GM12878 (cell line): ENCODE measurements around the gene HMOX2. TPM values are rescaled to one million over a fixed set of nuclear protein-coding genes. Genes with fewer than 3 reads are reported as not detected.
A peak's percentile ranks its signal among the peaks of the same experiment; 100 is the strongest.

ENCODE experiments used
- ATAC-seq: fragments of 200-7000 bp; cut with Tn5 transposase; 3 replicates; pipeline ENCODE4 v1.9.1; 2020; ENCODE audit warnings: mild to moderate bottlenecking, moderate library complexity
- BruUV-seq: library from RNA; stranded (reverse); fragments of 400-500 nt; replicated peaks from 2 replicates; lab custom pipeline; 2021; lab: Mats Ljungman, UMichigan
- CTCF ChIA-PET: fragments of 300-600 bp; sonication (Branson Sonifier 250); formaldehyde crosslinking; extraction: SDS; loops from one replicate; lab custom pipeline; 2021; ENCODE audit warnings: inconsistent platforms; lab: Yijun Ruan, JAX
- POLR2A ChIA-PET: fragments of 350-600 bp; formaldehyde crosslinking; extraction: SDS; loops from one replicate; lab custom pipeline; 2021; ENCODE audit warnings: inconsistent platforms; lab: Charles Lee
- RAD21 ChIA-PET: fragments of 300-600 bp; sonication (Branson Sonifier 250); formaldehyde crosslinking; loops from one replicate; lab custom pipeline; 2023; ENCODE audit warnings: antibody characterized with exemption; ENCODE audit not compliant: unreplicated experiment; lab: Charles Lee
- SMC1A ChIA-PET: fragments of 300-600 bp; sonication (Branson Sonifier 250); formaldehyde crosslinking; loops from one replicate; lab custom pipeline; 2023; ENCODE audit not compliant: unreplicated experiment, uncharacterized antibody; lab: Charles Lee
- DNase-seq: peaks from one replicate; pipeline ENCODE4 v3.0.0-alpha.2; 2011; ENCODE audit warnings: low read depth, low spot score
- FAIRE-seq: peaks from 3 replicates; lab custom pipeline; 2011; peaks lifted over from hg19 to GRCh38; lab: Jason Lieb, UNC
- H2AFZ ChIP-seq: 2 replicates; pipeline ENCODE4 v1.6.0; 2011; ENCODE audit warnings: low read depth, low read length, control low read depth; ENCODE audit not compliant: control insufficient read depth
- H3K27ac ChIP-seq: 2 replicates; pipeline ENCODE4 v1.5.1; 2011; ENCODE audit warnings: control low read depth; ENCODE audit not compliant: control insufficient read depth, insufficient read depth
- H3K27me3 ChIP-seq, 2 experiments: replicated peaks in 1 of 2; 2 replicates each; pipeline versions ENCODE4 v1.6.0 to v1.6.1; 2011; ENCODE audit warnings: low read length in 1 of 2; ENCODE audit not compliant: control insufficient read depth in 2 of 2, insufficient read depth in 2 of 2
- H3K36me3 ChIP-seq, 2 experiments: 2 replicates each; pipeline ENCODE4 v1.5.1; 2011; ENCODE audit warnings: low read length in 1 of 2; ENCODE audit not compliant: control insufficient read depth in 2 of 2, insufficient read depth in 2 of 2
- H3K4me1 ChIP-seq: 2 replicates; pipeline ENCODE4 v1.6.1; 2011; ENCODE audit warnings: mild to moderate bottlenecking, low read length, moderate library complexity, mixed read lengths; ENCODE audit not compliant: control insufficient read depth, insufficient read depth
- H3K4me2 ChIP-seq: 2 replicates; pipeline ENCODE4 v1.6.0; 2011; ENCODE audit warnings: control low read depth; ENCODE audit not compliant: control insufficient read depth, insufficient read depth
- H3K4me3 ChIP-seq: fragments of 200-600 bp; sonication (generic); 2 replicates; pipeline ENCODE4 v1.5.1; 2016
- H3K79me2 ChIP-seq: 2 replicates; pipeline ENCODE4 v1.6.0; 2011; ENCODE audit warnings: low read length; ENCODE audit not compliant: control insufficient read depth, insufficient read depth
- H3K9ac ChIP-seq: 2 replicates; pipeline ENCODE4 v1.8.0; 2011; ENCODE audit warnings: low read length, control low read depth, mixed read lengths; ENCODE audit not compliant: control insufficient read depth, insufficient read depth
- H3K9me3 ChIP-seq: replicated peaks from 3 replicates; pipeline ENCODE4 v1.5.1; 2011; ENCODE audit warnings: mild to moderate bottlenecking, low read length; ENCODE audit not compliant: control insufficient read depth, insufficient read depth
- H4K20me1 ChIP-seq: 2 replicates; pipeline ENCODE4 v1.6.0; 2011; ENCODE audit not compliant: control insufficient read depth, insufficient read depth
- BACH1 ChIP-seq: fragments of 450-650 bp; IDR thresholded peaks from 2 replicates; pipeline ENCODE4 v1.6.1; 2017; ENCODE audit warnings: mild to moderate bottlenecking, borderline replicate concordance
- BMI1 ChIP-seq: fragments of 450-650 bp; IDR thresholded peaks from 2 replicates; pipeline ENCODE4 v1.6.1; 2016; ENCODE audit warnings: mild to moderate bottlenecking, moderate library complexity, borderline replicate concordance
- NFYB ChIP-seq: IDR thresholded peaks from 2 replicates; pipeline ENCODE4 v1.6.1; 2011; ENCODE audit warnings: low read depth, mild to moderate bottlenecking, low read length, improper control_type of control experiment, moderate library complexity; ENCODE audit not compliant: insufficient read depth
- ZZZ3 ChIP-seq: IDR thresholded peaks from 2 replicates; pipeline ENCODE4 v1.6.1; 2011; ENCODE audit warnings: low read depth; ENCODE audit not compliant: control insufficient read depth, insufficient read length
- WGBS: methylation state at CpG from one replicate; pipeline ENCODE4 v1.1.6; 2016; ENCODE audit warnings: low lambda C conversion rate; ENCODE audit not compliant: insufficient replicate concordance, insufficient coverage; ENCODE audit errors: missing lambda C conversion rate; 5-methylcytosine and 5-hydroxymethylcytosine counted together
- in situ Hi-C: fragments of 300-500 bp; cut with MboI; formaldehyde crosslinking; loops from 9 replicates; pipeline ENCODE4 v1.14.3; 2018; ENCODE audit warnings: mixed read lengths
- intact Hi-C: fragments of 100-400 bp; cut with micrococcal nuclease; formaldehyde crosslinking; loops from one replicate; pipeline ENCODE4 v1.14.2; 2022; ENCODE audit not compliant: unreplicated experiment
- polyA plus RNA-seq, 11 experiments: library from polyadenylated mRNA; depleted of rRNA in 4 of 11; unstranded in 6 of 11; stranded (reverse) in 5 of 11; fragments of >200 nt; fragmentation: Nextera tagmentation in 4 of 11; fragmentation: Illumina TruSeq in 1 of 11; extraction: Ambion mirVana in 4 of 11; extraction: Trizol in 1 of 11; gene quantifications; 1 replicate in 1 of 11; 2 replicates in 10 of 11; pipeline versions ENCODE4 v1.2.1 to v1.2.3, GENCODE V29; 2011 to 2016; ENCODE audit warnings: inconsistent platforms in 2 of 11, missing spikeins in 2 of 11, low read depth in 1 of 11
- total RNA-seq, 4 experiments: library from RNA; depleted of rRNA in 3 of 4; stranded (reverse); fragments of >200 nt in 3 of 4; fragmentation: Illumina TruSeq in 1 of 4; extraction: Trizol in 1 of 4; gene quantifications; 2 replicates each; pipeline versions ENCODE4 v1.2.1 to v1.2.3, GENCODE V29; 2013 to 2021
- TF ChIP-seq, protein P1 (sequence below): fragments of 450-650 bp; formaldehyde crosslinking; IDR thresholded peaks from 2 replicates; pipeline ENCODE4 v1.4.0; 2020; ENCODE audit warnings: mild to moderate bottlenecking, moderate library complexity
- TF ChIP-seq, protein P2 (sequence below): IDR thresholded peaks from 2 replicates; pipeline ENCODE4 v1.6.1; 2012; ENCODE audit warnings: low read length, inconsistent platforms

The HMOX2 gene
- total and polyA plus RNA-seq, 10 of the 15 experiments (the other 5 are each of a cell fraction or from before 2014, with no cell fraction given) = 26.4 to 111 (median 57.8) TPM

- no peak overlapping the region for H2AFZ ChIP-seq
- in situ Hi-C loops = no loop called here
- H3K27ac ChIP-seq = peak overlapping the region; percentile 100
- TF ChIP-seq ZZZ3 (no peak), BACH1 (no peak), NFYB (no peak)
- ChIA-PET CTCF (interaction anchor here (1.2 to 1.8 kb wide), 2 partner anchors 21 to 24 kb away, joined by 3 to 11 read pairs; no protein-coding TSS in a partner anchor), SMC1A (interaction anchor here (1.5 to 2.3 kb wide), 2 partner anchors 10 to 24 kb away, joined by 4 to 6 read pairs; partner anchors contain the start of gene CORO7), RAD21 (interaction anchor here (3.2 kb wide), 1 partner anchor 24 kb away, joined by 9 read pairs; no protein-coding TSS in a partner anchor), POLR2A (interaction anchor here (0.6 kb wide), 1 partner anchor 566 kb away, joined by 3 read pairs; no protein-coding TSS in a partner anchor)
- no peaks in the 10 kb centered on the region for H3K27me3 ChIP-seq
- WGBS = 88% methylated on average over 12 of the region's 12 CpGs
- H4K20me1 ChIP-seq = no peaks in the 10 kb centered on the region
- FAIRE-seq (no peak), ATAC-seq (no peak), DNase-seq (no peak)
- peak overlapping the region; percentile 99 for H3K9ac ChIP-seq
- peaks cover 0 to 8% of the 10 kb centered on the region in 2 experiments; a peak in 1 of 4 replicates for H3K36me3 ChIP-seq
- H3K4me2 ChIP-seq = peak overlapping the region; percentile 72
- H3K79me2 ChIP-seq = peaks cover 33% of the 10 kb centered on the region
- H3K9me3 ChIP-seq = no peaks in the 10 kb centered on the region
- H3K4me3 ChIP-seq = peak overlapping the region; percentile 92
- H3K4me1 ChIP-seq = no peaks in the 10 kb centered on the region
- BruUV-seq = no TSS peak
- intact Hi-C loops = loop anchor here (5.0 to 10.0 kb wide), 2 partner anchors 45 to 188 kb away; partner anchors contain the start of genes NMRAL1 and UBALD1
Observed at GRCh38 chr16:4426722-4427372, 49.4 kb upstream of the HMOX2 start.

DNA sequence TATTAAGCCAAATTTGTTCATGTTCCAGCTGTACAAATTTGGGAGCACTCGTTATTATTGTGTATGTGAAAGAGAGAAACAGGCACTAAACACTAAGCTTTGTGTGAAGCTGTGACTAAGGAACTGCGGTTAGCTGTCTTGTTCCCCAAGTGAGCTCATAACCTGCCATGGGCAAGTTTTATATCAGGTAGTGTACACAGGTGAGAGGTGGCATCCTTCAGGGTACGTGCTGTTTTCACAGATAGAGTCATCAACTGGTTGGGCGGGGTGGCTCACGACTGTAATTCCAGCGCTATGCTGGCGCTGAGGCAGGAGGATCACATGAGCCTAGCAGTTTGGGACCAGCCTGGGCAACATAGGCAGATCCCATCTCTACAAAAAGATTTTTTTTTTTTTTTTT, 47.7 kb upstream of the HMOX2 start:
- no peaks in the 10 kb centered on the region for H4K20me1 ChIP-seq
- H3K9me3 ChIP-seq = no peaks in the 10 kb centered on the region
- H3K4me3 ChIP-seq = no peak overlapping the region
- peak overlapping the region; percentile 22; the same call in 1 of the 2 replicates for H3K4me2 ChIP-seq
- peaks cover 33% of the 10 kb centered on the region for H3K79me2 ChIP-seq
- CTCF ChIA-PET = interaction anchor here (0.6 to 1.8 kb wide), 5 partner anchors 14 to 79 kb away, joined by 3 to 11 read pairs (median 3); no protein-coding TSS in a partner anchor
- H2AFZ ChIP-seq = no peak overlapping the region
- in situ Hi-C loops (no loop called here), intact Hi-C loops (loop anchor here (5.0 to 10.0 kb wide), 2 partner anchors 44 to 186 kb away; partner anchors contain the start of genes NMRAL1 and UBALD1)
- DNase-seq = no peak
- POLR2A ChIA-PET = interaction anchor here (0.5 to 0.9 kb wide), 5 partner anchors 8 to 44 kb away, joined by 3 to 5 read pairs (median 3); partner anchors contain the start of gene CORO7
- H3K36me3 ChIP-seq = peaks cover 0 to 10% of the 10 kb centered on the region in 2 experiments; a peak in 1 of 4 replicates
- BruUV-seq = no TSS peak
- no peaks in the 10 kb centered on the region for H3K27me3 ChIP-seq
- RAD21 ChIA-PET = interaction anchor here (1.0 to 3.2 kb wide), 2 partner anchors 14 to 26 kb away, joined by 3 to 9 read pairs; no protein-coding TSS in a partner anchor
- no peak overlapping the region for H3K9ac ChIP-seq
- H3K4me1 ChIP-seq = no peaks in the 10 kb centered on the region
- FAIRE-seq = no peak
- no peak for ATAC-seq
- 98% methylated on average over 7 of the region's 7 CpGs for WGBS
- no peak overlapping the region for H3K27ac ChIP-seq
- SMC1A ChIA-PET = interaction anchor here (1.2 to 2.3 kb wide), 2 partner anchors 12 to 140 kb away, joined by 3 to 6 read pairs; partner anchors contain the start of gene CORO7
- TF ChIP-seq, protein P1, sequence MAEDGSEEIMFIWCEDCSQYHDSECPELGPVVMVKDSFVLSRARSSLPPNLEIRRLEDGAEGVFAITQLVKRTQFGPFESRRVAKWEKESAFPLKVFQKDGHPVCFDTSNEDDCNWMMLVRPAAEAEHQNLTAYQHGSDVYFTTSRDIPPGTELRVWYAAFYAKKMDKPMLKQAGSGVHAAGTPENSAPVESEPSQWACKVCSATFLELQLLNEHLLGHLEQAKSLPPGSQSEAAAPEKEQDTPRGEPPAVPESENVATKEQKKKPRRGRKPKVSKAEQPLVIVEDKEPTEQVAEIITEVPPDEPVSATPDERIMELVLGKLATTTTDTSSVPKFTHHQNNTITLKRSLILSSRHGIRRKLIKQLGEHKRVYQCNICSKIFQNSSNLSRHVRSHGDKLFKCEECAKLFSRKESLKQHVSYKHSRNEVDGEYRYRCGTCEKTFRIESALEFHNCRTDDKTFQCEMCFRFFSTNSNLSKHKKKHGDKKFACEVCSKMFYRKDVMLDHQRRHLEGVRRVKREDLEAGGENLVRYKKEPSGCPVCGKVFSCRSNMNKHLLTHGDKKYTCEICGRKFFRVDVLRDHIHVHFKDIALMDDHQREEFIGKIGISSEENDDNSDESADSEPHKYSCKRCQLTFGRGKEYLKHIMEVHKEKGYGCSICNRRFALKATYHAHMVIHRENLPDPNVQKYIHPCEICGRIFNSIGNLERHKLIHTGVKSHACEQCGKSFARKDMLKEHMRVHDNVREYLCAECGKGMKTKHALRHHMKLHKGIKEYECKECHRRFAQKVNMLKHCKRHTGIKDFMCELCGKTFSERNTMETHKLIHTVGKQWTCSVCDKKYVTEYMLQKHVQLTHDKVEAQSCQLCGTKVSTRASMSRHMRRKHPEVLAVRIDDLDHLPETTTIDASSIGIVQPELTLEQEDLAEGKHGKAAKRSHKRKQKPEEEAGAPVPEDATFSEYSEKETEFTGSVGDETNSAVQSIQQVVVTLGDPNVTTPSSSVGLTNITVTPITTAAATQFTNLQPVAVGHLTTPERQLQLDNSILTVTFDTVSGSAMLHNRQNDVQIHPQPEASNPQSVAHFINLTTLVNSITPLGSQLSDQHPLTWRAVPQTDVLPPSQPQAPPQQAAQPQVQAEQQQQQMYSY (CRISPR knock-in tag) = no peak
- TF ChIP-seq, protein P2, sequence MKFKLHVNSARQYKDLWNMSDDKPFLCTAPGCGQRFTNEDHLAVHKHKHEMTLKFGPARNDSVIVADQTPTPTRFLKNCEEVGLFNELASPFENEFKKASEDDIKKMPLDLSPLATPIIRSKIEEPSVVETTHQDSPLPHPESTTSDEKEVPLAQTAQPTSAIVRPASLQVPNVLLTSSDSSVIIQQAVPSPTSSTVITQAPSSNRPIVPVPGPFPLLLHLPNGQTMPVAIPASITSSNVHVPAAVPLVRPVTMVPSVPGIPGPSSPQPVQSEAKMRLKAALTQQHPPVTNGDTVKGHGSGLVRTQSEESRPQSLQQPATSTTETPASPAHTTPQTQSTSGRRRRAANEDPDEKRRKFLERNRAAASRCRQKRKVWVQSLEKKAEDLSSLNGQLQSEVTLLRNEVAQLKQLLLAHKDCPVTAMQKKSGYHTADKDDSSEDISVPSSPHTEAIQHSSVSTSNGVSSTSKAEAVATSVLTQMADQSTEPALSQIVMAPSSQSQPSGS = no peak
- TF ChIP-seq BMI1 = no peak
